KG1 (cell line): ENCODE data around the gene PLIN1.

Source experiments
- DNase-seq: peaks from one replicate; lab custom pipeline; 2025; lab: John Stamatoyannopoulos, UW

Gene PLIN1

GRCh38 chr15:89654301-89654761 is 24.8 kb downstream of the PLIN1 start:
- DNase-seq, result no peak

GRCh38 chr15:89653578-89653977 is 25.6 kb downstream of the PLIN1 start:
- DNase-seq, result no peak

GRCh38 chr15:89652666-89653065 is 26.5 kb downstream of the PLIN1 start:
- no peak for DNase-seq

GRCh38 chr15:89652131-89652530 is 27.0 kb downstream of the PLIN1 start:
- DNase-seq, result no peak

- no peak for DNase-seq
These were observed 29.5 kb downstream of the PLIN1 start for GRCh38 chr15:89649716-89650115.

- no peak for DNase-seq
These were observed 30.0 kb downstream of the PLIN1 start for GRCh38 chr15:89649013-89649625.

GRCh38 chr15:89648106-89649012 is 30.8 kb downstream of the PLIN1 start:
- DNase-seq, result no peak

- no peak for DNase-seq
These were observed 31.8 kb downstream of the PLIN1 start for GRCh38 chr15:89647191-89647851.

- DNase-seq, result no peak
These were observed 32.6 kb downstream of the PLIN1 start for GRCh38 chr15:89646416-89647141.

GRCh38 chr15:89645680-89646079 is 33.5 kb downstream of the PLIN1 start:
- DNase-seq, result no peak

- DNase-seq, result no peak
These were observed 37.1 kb downstream of the PLIN1 start for GRCh38 chr15:89642106-89642505.

GRCh38 chr15:89641053-89641452 is 38.1 kb downstream of the PLIN1 start:
- DNase-seq, result no peak

GRCh38 chr15:89640245-89640644 is 38.9 kb downstream of the PLIN1 start:
- DNase-seq, result no peak

- DNase-seq, result no peak
These were observed 45.6 kb downstream of the PLIN1 start for GRCh38 chr15:89633585-89633984.

- no peak for DNase-seq
These were observed 46.4 kb downstream of the PLIN1 start for GRCh38 chr15:89632563-89633430.

GRCh38 chr15:89631902-89632264 is 47.3 kb downstream of the PLIN1 start:
- DNase-seq, result no peak

GRCh38 chr15:89630974-89631901 is 47.9 kb downstream of the PLIN1 start:
- no peak for DNase-seq

GRCh38 chr15:89630260-89630659 is 48.9 kb downstream of the PLIN1 start:
- DNase-seq, result no peak

GRCh38 chr15:89629829-89630228 is 49.3 kb downstream of the PLIN1 start:
- DNase-seq, result no peak
